ENCODE measurements around the gene RASGRP4.

RASGRP4 gene

GRCh38 chr19:38389101-38389925, 36.7 kb downstream of the RASGRP4 start:
- H3K4me3 ChIP-seq (ENCODE audit: low read depth, low read length): no peak overlapping the region
- TF ChIP-seq MAX (IDR thresholded peaks at IDR 0.05; ENCODE audit: low read depth, low read length): no peak
- TF ChIP-seq MYC (IDR thresholded peaks at IDR 0.05; ENCODE audit: low read depth, low read length): no peak
- TF ChIP-seq, protein P1, sequence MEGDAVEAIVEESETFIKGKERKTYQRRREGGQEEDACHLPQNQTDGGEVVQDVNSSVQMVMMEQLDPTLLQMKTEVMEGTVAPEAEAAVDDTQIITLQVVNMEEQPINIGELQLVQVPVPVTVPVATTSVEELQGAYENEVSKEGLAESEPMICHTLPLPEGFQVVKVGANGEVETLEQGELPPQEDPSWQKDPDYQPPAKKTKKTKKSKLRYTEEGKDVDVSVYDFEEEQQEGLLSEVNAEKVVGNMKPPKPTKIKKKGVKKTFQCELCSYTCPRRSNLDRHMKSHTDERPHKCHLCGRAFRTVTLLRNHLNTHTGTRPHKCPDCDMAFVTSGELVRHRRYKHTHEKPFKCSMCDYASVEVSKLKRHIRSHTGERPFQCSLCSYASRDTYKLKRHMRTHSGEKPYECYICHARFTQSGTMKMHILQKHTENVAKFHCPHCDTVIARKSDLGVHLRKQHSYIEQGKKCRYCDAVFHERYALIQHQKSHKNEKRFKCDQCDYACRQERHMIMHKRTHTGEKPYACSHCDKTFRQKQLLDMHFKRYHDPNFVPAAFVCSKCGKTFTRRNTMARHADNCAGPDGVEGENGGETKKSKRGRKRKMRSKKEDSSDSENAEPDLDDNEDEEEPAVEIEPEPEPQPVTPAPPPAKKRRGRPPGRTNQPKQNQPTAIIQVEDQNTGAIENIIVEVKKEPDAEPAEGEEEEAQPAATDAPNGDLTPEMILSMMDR (IDR thresholded peaks at IDR 0.05; ENCODE audit: low read depth, low read length): no peak
- TF ChIP-seq POLR2A (IDR thresholded peaks at IDR 0.05; ENCODE audit: extremely low read depth, insufficient read length): no peak
- DNase-seq (ENCODE audit: low read depth): no peak

GRCh38 chr19:38388349-38389100, 37.5 kb downstream of the RASGRP4 start, which contains the start of gene SPRED3:
SPRED3 (plus strand) TSS chr19:38388697; CDS start chr19:38390303, 1,606 bp downstream.
- no peak for DNase-seq (ENCODE audit: low read depth)
- H3K4me3 ChIP-seq (ENCODE audit: low read depth, low read length): no peak within 1 kb of the TSS
- TF ChIP-seq, protein P1 (IDR thresholded peaks at IDR 0.05; ENCODE audit: low read depth, low read length): no peak
- TF ChIP-seq MYC (IDR thresholded peaks at IDR 0.05; ENCODE audit: low read depth, low read length) (no peak), POLR2A (IDR thresholded peaks at IDR 0.05; ENCODE audit: extremely low read depth, insufficient read length) (no peak), MAX (IDR thresholded peaks at IDR 0.05; ENCODE audit: low read depth, low read length) (no peak)

- peak; percentile 53 for DNase-seq (ENCODE audit: low read depth)
- H3K4me3 ChIP-seq (ENCODE audit: low read depth, low read length): no peak within 1 kb of the TSS
- TF ChIP-seq MYC (IDR thresholded peaks at IDR 0.05; ENCODE audit: low read depth, low read length) (no peak), MAX (IDR thresholded peaks at IDR 0.05; ENCODE audit: low read depth, low read length) (no peak), POLR2A (IDR thresholded peaks at IDR 0.05; ENCODE audit: extremely low read depth, insufficient read length) (no peak)
- TF ChIP-seq, protein P1 (IDR thresholded peaks at IDR 0.05; ENCODE audit: low read depth, low read length): no peak
Measured at GRCh38 chr19:38387550-38388348, 38.3 kb downstream of the RASGRP4 start, which contains the start of gene GGN. GGN (minus strand) TSS chr19:38388034; CDS start chr19:38387261, 773 bp downstream.

DNA sequence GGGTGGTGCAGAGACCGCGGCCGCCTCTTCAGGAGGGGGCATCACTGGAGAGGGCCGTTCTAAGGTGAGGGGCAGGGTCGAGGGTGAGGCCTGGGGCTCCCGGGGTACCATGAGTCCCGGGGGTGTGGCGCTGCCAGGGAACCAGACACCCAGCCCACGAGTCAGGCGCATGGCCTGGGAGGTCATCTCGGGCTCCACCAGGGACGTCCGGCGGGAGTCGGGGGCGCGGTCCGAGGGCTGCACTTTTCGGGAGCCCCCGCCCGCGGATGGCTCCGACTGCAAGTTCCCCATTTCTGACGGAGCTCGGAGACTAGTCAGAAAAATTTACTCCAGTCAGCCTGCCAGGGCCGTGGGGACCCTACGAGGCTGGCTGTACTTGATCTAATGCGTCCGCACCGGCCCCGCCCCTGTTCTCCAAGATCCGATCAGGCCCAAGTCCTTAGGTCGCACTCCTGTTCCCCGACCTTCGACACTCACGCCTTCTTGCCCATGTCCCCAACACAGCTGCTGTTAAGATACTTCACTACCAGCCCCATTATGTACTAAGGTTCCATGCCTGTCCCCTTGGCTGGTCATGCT, 39.0 kb downstream of the RASGRP4 start:
- TF ChIP-seq MYC (IDR thresholded peaks at IDR 0.05; ENCODE audit: low read depth, low read length) (no peak), POLR2A (IDR thresholded peaks at IDR 0.05; ENCODE audit: extremely low read depth, insufficient read length) (no peak), MAX (IDR thresholded peaks at IDR 0.05; ENCODE audit: low read depth, low read length) (no peak)
- TF ChIP-seq, protein P1 (IDR thresholded peaks at IDR 0.05; ENCODE audit: low read depth, low read length): no peak
- peak; percentile 39 for DNase-seq (ENCODE audit: low read depth)
- no peak overlapping the region for H3K4me3 ChIP-seq (ENCODE audit: low read depth, low read length)
